Amygdala (tissue), 56 donors: ENCODE data around the gene ALS2CL.

Experiments used
- DNase-seq, 56 donors: peaks; one replicate each; lab custom pipeline; 2025; lab: John Stamatoyannopoulos, UW

The ALS2CL gene

GRCh38 chr3:46716461-46717441, 23.3 kb upstream of the ALS2CL start:
- no peak for DNase-seq

GRCh38 chr3:46715507-46716175, 22.2 kb upstream of the ALS2CL start:
- no peak for DNase-seq

GRCh38 chr3:46714728-46715506, 21.4 kb upstream of the ALS2CL start:
- no peak for DNase-seq

GRCh38 chr3:46713898-46714552, 20.5 kb upstream of the ALS2CL start:
- DNase-seq, result no peak

- no peak for DNase-seq
These were observed 19.8 kb upstream of the ALS2CL start for GRCh38 chr3:46713050-46713897.

DNA sequence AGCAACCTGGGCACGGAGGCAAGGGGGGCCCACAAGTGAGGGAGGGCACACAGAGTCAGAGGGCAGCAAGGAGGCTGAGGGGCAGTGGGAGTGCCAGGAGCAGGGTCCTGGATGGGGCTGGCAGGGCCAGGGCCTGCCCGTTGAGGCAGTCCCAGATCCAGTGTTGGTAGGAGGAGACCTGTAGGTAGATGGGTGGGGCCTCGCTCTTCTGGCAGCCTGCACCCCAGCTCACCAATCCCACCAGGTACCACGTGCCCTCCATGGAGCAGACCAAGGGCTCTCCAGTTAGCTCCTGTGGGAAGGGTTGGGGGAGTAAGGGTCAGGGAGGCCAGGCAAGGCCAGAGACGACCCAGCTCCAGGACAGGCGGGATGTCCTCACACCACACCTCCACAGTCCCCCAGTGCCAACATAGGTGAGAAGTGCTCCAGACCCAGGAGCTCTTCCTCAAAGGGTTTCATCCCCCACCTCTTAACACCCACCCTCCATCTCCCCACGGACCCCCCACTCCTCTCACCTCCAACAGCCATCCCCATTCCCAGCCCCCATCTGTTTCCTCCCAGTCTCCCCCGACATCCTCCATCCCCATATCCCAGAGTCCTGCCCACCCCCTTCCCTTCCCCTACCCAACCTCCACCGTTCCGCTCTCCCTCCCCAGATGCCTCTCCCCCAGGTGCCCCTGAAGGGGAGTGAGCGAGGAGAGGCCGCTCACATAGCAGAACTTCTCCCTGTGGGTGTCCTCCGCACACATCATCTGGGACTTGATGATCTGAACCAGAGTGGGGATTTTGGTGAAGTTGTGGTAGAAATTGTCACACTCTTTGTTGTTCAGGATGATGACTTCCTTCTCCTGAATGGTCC, 18.9 kb upstream of the ALS2CL start:
- no peak for DNase-seq

DNA sequence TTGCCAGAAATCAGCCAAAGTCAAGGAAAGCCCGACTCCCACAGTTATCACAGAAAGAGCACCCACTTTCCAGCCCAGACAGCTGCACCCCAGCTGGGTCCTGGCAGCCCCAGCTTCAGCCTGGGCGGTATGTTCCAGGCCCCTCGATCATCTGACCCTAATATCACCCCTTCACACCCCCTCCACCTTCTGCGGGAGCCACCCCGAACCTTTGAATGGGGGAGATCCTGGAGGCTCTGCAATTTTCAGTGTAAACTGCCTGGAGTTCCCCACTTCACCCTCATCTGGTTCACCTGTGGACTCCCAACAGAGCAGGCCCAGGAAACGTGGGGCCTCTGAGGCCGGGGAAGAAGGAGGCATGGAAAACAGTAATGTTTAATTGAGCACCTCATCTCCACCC, 18.3 kb upstream of the ALS2CL start:
- no peak for DNase-seq

DNA sequence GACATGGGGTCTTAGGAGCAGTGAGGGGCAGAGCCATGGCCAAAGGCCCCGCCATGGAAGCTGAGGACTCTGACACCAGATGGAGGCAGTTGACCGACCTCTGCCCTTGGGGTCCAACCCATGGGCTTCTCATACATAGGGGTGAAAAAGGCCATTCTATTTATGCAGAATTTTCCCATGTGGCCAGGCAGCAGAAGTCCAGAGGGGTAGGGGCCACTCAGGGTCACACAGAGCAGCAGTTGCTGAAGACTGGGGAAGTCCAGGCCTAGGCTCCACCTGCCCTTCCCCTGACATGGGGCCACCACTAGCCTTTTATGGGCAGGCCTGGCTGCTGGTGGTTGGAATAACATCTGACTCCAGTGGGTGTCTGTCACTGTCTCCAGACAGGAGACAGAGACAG, 17.8 kb upstream of the ALS2CL start:
- DNase-seq, result no peak

- DNase-seq, result no peak
These were observed 17.3 kb upstream of the ALS2CL start for GRCh38 chr3:46710671-46711295.

DNA sequence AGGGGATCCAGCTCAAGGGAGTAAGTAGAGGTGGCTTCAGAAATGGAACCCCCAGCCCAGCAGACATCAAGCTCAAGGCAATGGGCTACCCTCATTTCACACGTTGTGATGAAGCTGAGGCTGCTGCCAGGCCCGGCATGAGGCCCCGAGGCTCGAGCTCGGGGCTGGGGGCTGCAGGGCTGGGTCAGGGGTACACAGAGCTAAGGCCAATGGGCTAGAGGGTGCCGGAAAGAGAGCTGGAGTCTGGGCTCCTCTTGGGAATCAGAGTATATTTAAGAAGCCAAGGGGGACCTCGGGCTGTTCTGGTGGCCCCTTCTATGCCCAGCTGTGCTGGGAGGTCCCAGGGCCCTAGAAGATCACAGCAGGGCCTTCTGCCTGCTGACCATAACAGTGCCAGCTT, 16.8 kb upstream of the ALS2CL start:
- DNase-seq, result no peak

GRCh38 chr3:46709721-46710120, 16.2 kb upstream of the ALS2CL start:
- no peak for DNase-seq

GRCh38 chr3:46709157-46709654, 15.7 kb upstream of the ALS2CL start:
- no peak for DNase-seq

DNA sequence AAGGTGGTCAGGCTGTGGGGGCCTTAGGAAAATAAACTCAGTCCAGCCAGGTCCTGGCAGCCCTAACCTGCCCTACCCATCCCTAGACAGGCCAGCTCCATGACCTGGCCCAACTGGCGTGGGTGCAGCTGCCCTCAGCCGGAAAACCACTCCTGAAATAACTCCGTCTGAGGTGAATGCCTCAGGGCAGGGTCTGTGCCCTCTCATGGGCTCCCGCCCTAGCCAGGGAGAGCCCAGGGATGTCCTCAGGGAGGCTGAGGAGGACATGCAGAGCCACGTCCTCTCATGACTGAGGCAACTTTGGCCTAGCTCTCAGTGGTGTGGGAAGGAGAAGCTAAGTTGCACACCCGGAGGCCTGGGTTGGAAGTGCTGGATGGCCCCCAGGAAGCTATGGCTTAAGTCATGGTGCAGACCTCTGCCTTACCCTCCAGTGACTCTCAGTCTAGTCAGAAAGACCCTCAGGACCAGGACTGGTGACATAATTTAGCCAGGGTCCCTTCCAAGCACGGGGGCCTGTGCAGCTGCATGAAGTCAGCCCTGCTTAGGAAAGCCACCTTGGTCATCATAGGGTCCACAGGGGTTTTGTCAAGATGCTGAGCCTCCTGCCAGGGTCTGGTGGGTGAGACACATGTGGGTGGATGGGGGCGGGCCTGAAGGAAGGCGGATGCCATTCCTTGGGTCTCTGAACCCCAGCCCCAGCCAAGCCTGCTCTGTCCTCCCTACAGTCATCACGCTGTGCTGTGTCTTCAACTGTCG, 15.1 kb upstream of the ALS2CL start:
- DNase-seq, result no peak

- DNase-seq, result no peak
These were observed 14.1 kb upstream of the ALS2CL start for GRCh38 chr3:46707601-46708011.

GRCh38 chr3:46706771-46707582, 13.5 kb upstream of the ALS2CL start:
- DNase-seq, result no peak
